GM13977 (cell line): ENCODE measurements around the gene CTBP2.

ENCODE experiments used
- DNase-seq: peaks from one replicate; pipeline ENCODE4 v3.0.0; 2012; ENCODE audit warnings: low spot score
- CTCF ChIP-seq: IDR thresholded peaks from 2 replicates; pipeline ENCODE4 v1.5.1; 2012; ENCODE audit warnings: mild to moderate bottlenecking, control low read depth; ENCODE audit not compliant: insufficient read depth; ENCODE audit errors: extremely low read depth, missing control alignments
- in situ Hi-C: fragments of 300-500 bp; cut with MboI; formaldehyde crosslinking; loops from one replicate; pipeline ENCODE4 v1.12.0; 2022; ENCODE audit warnings: low sequenced_read_pairs, low pct_unique_long_range_greater_than_20kb, mixed read lengths, inconsistent platforms; ENCODE audit not compliant: unreplicated experiment

The CTBP2 gene

GRCh38 chr10:125137601-125138438 is 22.5 kb downstream of the CTBP2 start:
- DNase-seq: no peak
- no peak for TF ChIP-seq CTCF
- in situ Hi-C loops: no loop called here

GRCh38 chr10:125136087-125136486 is 24.3 kb downstream of the CTBP2 start:
- TF ChIP-seq CTCF: no peak
- DNase-seq: no peak
- in situ Hi-C loops: no loop called here

- TF ChIP-seq CTCF: no peak
- in situ Hi-C loops: no loop called here
- DNase-seq: no peak
Observed at GRCh38 chr10:125135771-125136035, 24.7 kb downstream of the CTBP2 start.

GRCh38 chr10:125134916-125135770 is 25.2 kb downstream of the CTBP2 start:
- in situ Hi-C loops: no loop called here
- no peak for TF ChIP-seq CTCF
- DNase-seq: no peak

- no peak for DNase-seq
- no peak for TF ChIP-seq CTCF
- in situ Hi-C loops: no loop called here
Observed at GRCh38 chr10:125134483-125134848, 25.9 kb downstream of the CTBP2 start.

- DNase-seq: no peak
- in situ Hi-C loops: no loop called here
Observed at GRCh38 chr10:125133696-125134482, 26.5 kb downstream of the CTBP2 start.

More at GRCh38 chr10:125133696-125134482, 26.5 kb downstream of the CTBP2 start:
- no peak for TF ChIP-seq CTCF
